Keratinocyte (primary cell): ENCODE results near the gene PAPPA2. TPM values are rescaled to one million over a fixed set of nuclear protein-coding genes. Genes with fewer than 3 reads are reported as not detected.

Experiments used
- DNase-seq: peaks from one replicate; pipeline ENCODE4 v3.0.0-alpha.2; 2011; ENCODE audit warnings: low read depth, missing footprints, low spot score
- FAIRE-seq: peaks from 2 replicates; lab custom pipeline; 2011; peaks lifted over from hg19 to GRCh38; lab: Jason Lieb, UNC
- H2AFZ ChIP-seq: 2 replicates; pipeline ENCODE4 v1.6.0; 2012; ENCODE audit warnings: low read length, control low read depth, inconsistent platforms; ENCODE audit not compliant: control insufficient read depth
- H3K27ac ChIP-seq: 2 replicates; pipeline ENCODE4 v1.5.1; 2011; ENCODE audit warnings: low read length; ENCODE audit not compliant: control insufficient read depth, insufficient read depth
- H3K27me3 ChIP-seq: 3 replicates; pipeline ENCODE4 v1.6.0; 2011; ENCODE audit warnings: low read length; ENCODE audit not compliant: control insufficient read depth, insufficient read depth; ENCODE audit errors: extremely low read depth
- H3K36me3 ChIP-seq, 2 experiments: 2 replicates in 1 of 2; 3 replicates in 1 of 2; pipeline ENCODE4 v1.5.1; 2011; ENCODE audit warnings: low read length in 2 of 2, mild to moderate bottlenecking in 1 of 2; ENCODE audit not compliant: control insufficient read depth in 2 of 2, insufficient read depth in 2 of 2; ENCODE audit errors: extremely low read depth in 1 of 2
- H3K4me1 ChIP-seq: 3 replicates; pipeline ENCODE4 v1.5.1; 2011; ENCODE audit warnings: low read length; ENCODE audit not compliant: control insufficient read depth, insufficient read depth; ENCODE audit errors: extremely low read depth
- H3K4me2 ChIP-seq: 3 replicates; pipeline ENCODE4 v1.6.0; 2011; ENCODE audit warnings: low read depth, low read length; ENCODE audit not compliant: control insufficient read depth, insufficient read depth; ENCODE audit errors: extremely low read depth
- H3K4me3 ChIP-seq, 3 experiments: fragments of 200-600 bp in 1 of 3; sonication (generic) in 1 of 3; 2 replicates in 2 of 3; 3 replicates in 1 of 3; pipeline ENCODE4 v1.5.1; 2011 to 2016; ENCODE audit warnings: low read length in 3 of 3, mild to moderate bottlenecking in 3 of 3, control low read depth in 2 of 3, inconsistent platforms in 1 of 3, low read depth in 1 of 3, mixed read lengths in 1 of 3, mixed run types in 1 of 3, moderate library complexity in 1 of 3; ENCODE audit not compliant: control insufficient read depth in 2 of 3, insufficient read depth in 2 of 3; ENCODE audit errors: extremely low read depth in 1 of 3
- H3K79me2 ChIP-seq: 2 replicates; pipeline ENCODE4 v1.6.0; 2012; ENCODE audit warnings: low read length; ENCODE audit not compliant: control insufficient read depth, insufficient read depth
- H3K9ac ChIP-seq: 3 replicates; pipeline ENCODE4 v1.6.0; 2011; ENCODE audit warnings: low read length; ENCODE audit not compliant: control insufficient read depth, insufficient read depth; ENCODE audit errors: extremely low read depth
- H3K9me1 ChIP-seq: 3 replicates; pipeline ENCODE4 v1.6.0; 2011; ENCODE audit warnings: low read length; ENCODE audit not compliant: control insufficient read depth, insufficient read depth; ENCODE audit errors: extremely low read depth
- H3K9me3 ChIP-seq: 2 replicates; pipeline ENCODE4 v1.5.1; 2012; ENCODE audit warnings: low read depth, low read length; ENCODE audit not compliant: control insufficient read depth
- H4K20me1 ChIP-seq: 3 replicates; pipeline ENCODE4 v1.6.0; 2011; ENCODE audit warnings: low read length; ENCODE audit not compliant: control insufficient read depth, insufficient read depth; ENCODE audit errors: extremely low read depth
- EZH2 ChIP-seq: IDR thresholded peaks from one replicate; pipeline ENCODE4 v1.6.1; 2012; ENCODE audit warnings: inconsistent platforms, mild to moderate bottlenecking, low read length, moderate library complexity
- dilution Hi-C: fragments of 300-500 bp; cut with MboI; formaldehyde crosslinking; loops from one replicate; pipeline ENCODE4 v1.7.0; 2020; ENCODE audit warnings: low sequenced_read_pairs; ENCODE audit not compliant: extremely low pct_ligation_motif_present
- polyA plus RNA-seq, 5 experiments: library from polyadenylated mRNA; depleted of rRNA in 3 of 5; stranded (reverse) in 3 of 5; stranded (forward) in 1 of 5; unstranded in 1 of 5; fragments of >200 nt; gene quantifications; 1 replicate in 1 of 5; 2 replicates in 3 of 5; 3 replicates in 1 of 5; pipeline versions ENCODE4 v1.2.1 to v1.2.3, GENCODE V29; 2011 to 2012; ENCODE audit warnings: missing spikeins in 2 of 5, low read depth in 1 of 5, low replicate concordance in 1 of 5
- TF ChIP-seq, protein P1 (sequence below), 3 experiments: IDR thresholded peaks in 1 of 3; conservative IDR thresholded peaks in 1 of 3; optimal IDR thresholded peaks in 1 of 3; 2 replicates in 2 of 3; 3 replicates in 1 of 3; pipeline versions ENCODE3 to v1.5.1; 2011; ENCODE audit warnings: low read length in 3 of 3, mild to moderate bottlenecking in 3 of 3, moderate library complexity in 2 of 3, control low read depth in 1 of 3, inconsistent platforms in 1 of 3; ENCODE audit not compliant: insufficient read depth in 2 of 3; ENCODE audit errors: extremely low read depth in 1 of 3

Gene PAPPA2
- polyA plus RNA-seq, 1 donor (not counting 4 experiments of a cell fraction or from before 2014, with no cell fraction given) = 0.07 TPM

GRCh38 chr1:176625365-176625764, 162.4 kb downstream of the PAPPA2 start:
- H3K9ac ChIP-seq = no peak overlapping the region
- no peak overlapping the region for H3K4me3 ChIP-seq
- H3K4me2 ChIP-seq = no peak overlapping the region
- H3K4me1 ChIP-seq = no peaks in the 10 kb centered on the region
- H2AFZ ChIP-seq = no peak overlapping the region
- H3K79me2 ChIP-seq = no peaks in the 10 kb centered on the region
- no peaks in the 10 kb centered on the region for H3K36me3 ChIP-seq
- no peaks in the 10 kb centered on the region for H4K20me1 ChIP-seq
- no peaks in the 10 kb centered on the region for H3K27me3 ChIP-seq
- no peak for DNase-seq
- no peaks in the 10 kb centered on the region for H3K9me1 ChIP-seq
- no peak for FAIRE-seq
- TF ChIP-seq, protein P1, sequence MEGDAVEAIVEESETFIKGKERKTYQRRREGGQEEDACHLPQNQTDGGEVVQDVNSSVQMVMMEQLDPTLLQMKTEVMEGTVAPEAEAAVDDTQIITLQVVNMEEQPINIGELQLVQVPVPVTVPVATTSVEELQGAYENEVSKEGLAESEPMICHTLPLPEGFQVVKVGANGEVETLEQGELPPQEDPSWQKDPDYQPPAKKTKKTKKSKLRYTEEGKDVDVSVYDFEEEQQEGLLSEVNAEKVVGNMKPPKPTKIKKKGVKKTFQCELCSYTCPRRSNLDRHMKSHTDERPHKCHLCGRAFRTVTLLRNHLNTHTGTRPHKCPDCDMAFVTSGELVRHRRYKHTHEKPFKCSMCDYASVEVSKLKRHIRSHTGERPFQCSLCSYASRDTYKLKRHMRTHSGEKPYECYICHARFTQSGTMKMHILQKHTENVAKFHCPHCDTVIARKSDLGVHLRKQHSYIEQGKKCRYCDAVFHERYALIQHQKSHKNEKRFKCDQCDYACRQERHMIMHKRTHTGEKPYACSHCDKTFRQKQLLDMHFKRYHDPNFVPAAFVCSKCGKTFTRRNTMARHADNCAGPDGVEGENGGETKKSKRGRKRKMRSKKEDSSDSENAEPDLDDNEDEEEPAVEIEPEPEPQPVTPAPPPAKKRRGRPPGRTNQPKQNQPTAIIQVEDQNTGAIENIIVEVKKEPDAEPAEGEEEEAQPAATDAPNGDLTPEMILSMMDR (optimal IDR thresholded peaks at IDR 0.05 in 1 of 3, IDR thresholded peaks at IDR 0.05 in 1 of 3, conservative IDR thresholded peaks at IDR 0.05 in 1 of 3; ENCODE audit: extremely low read depth in 1 of 3, insufficient read depth in 2 of 3, low read length in 3 of 3) = no peak
- H3K27ac ChIP-seq = no peak overlapping the region
- dilution Hi-C loops = no loop called here
- no peaks in the 10 kb centered on the region for H3K9me3 ChIP-seq

- FAIRE-seq (no peak), DNase-seq (no peak)
- Histone ChIP-seq H3K36me3 (no peaks in the 10 kb centered on the region), H3K79me2 (no peaks in the 10 kb centered on the region), H3K9me3 (no peaks in the 10 kb centered on the region), H3K27me3 (no peaks in the 10 kb centered on the region), H3K4me3 (no peak overlapping the region), H3K9ac (no peak overlapping the region), H3K9me1 (no peaks in the 10 kb centered on the region), H4K20me1 (no peaks in the 10 kb centered on the region), H3K4me2 (no peak overlapping the region), H3K27ac (no peak overlapping the region), H2AFZ (no peak overlapping the region), H3K4me1 (no peaks in the 10 kb centered on the region)
- TF ChIP-seq, protein P1 (optimal IDR thresholded peaks at IDR 0.05 in 1 of 3, IDR thresholded peaks at IDR 0.05 in 1 of 3, conservative IDR thresholded peaks at IDR 0.05 in 1 of 3; ENCODE audit: extremely low read depth in 1 of 3, insufficient read depth in 2 of 3, low read length in 3 of 3) = no peak
- TF ChIP-seq EZH2 = no peak
- dilution Hi-C loops = no loop called here
Measured at GRCh38 chr1:176626572-176627061, 163.6 kb downstream of the PAPPA2 start.
